KOPT-K1 (cell line): ENCODE data around the gene ABCC5.

Experiments
- H3K27ac ChIP-seq: fragments of 200-600 bp; sonication (generic); 2 replicates; pipeline ENCODE4 v1.5.1; 2016; ENCODE audit warnings: antibody characterized with exemption, mild to moderate bottlenecking, low read depth, low read length; ENCODE audit not compliant: poor library complexity, severe bottlenecking
- H3K36me3 ChIP-seq: fragments of 200-600 bp; sonication (generic); 2 replicates; pipeline ENCODE4 v1.5.1; 2017; ENCODE audit warnings: antibody characterized with exemption, mild to moderate bottlenecking, low read length, moderate library complexity; ENCODE audit not compliant: insufficient read depth
- H3K9me3 ChIP-seq: fragments of 200-600 bp; sonication (generic); 2 replicates; pipeline ENCODE4 v1.5.1; 2017; ENCODE audit warnings: antibody characterized with exemption, low read length, mild to moderate bottlenecking; ENCODE audit not compliant: insufficient read depth, poor library complexity, severe bottlenecking

Gene ABCC5

DNA sequence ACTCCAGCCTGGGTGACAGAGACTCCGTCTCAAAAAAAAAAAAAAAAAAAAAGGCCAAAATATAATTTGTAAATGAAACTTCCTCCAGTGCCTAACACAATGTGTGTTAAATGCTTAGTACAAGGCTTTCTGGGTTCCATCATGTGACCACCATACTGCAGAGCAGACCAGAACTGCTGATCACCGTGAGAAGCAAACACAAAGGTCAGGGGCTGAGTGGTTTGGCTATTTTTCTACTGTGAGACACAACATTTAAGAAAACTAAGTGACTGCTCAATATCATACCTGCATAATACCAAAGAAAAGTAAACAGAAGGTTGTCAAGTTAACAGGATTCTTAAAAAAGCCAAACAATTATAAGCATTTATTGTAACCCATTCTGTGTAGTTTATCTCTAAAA, 13.2 kb downstream of the ABCC5 start:
- Histone ChIP-seq H3K36me3 (no peaks in the 10 kb centered on the region), H3K9me3 (no peaks in the 10 kb centered on the region), H3K27ac (no peak overlapping the region)

DNA sequence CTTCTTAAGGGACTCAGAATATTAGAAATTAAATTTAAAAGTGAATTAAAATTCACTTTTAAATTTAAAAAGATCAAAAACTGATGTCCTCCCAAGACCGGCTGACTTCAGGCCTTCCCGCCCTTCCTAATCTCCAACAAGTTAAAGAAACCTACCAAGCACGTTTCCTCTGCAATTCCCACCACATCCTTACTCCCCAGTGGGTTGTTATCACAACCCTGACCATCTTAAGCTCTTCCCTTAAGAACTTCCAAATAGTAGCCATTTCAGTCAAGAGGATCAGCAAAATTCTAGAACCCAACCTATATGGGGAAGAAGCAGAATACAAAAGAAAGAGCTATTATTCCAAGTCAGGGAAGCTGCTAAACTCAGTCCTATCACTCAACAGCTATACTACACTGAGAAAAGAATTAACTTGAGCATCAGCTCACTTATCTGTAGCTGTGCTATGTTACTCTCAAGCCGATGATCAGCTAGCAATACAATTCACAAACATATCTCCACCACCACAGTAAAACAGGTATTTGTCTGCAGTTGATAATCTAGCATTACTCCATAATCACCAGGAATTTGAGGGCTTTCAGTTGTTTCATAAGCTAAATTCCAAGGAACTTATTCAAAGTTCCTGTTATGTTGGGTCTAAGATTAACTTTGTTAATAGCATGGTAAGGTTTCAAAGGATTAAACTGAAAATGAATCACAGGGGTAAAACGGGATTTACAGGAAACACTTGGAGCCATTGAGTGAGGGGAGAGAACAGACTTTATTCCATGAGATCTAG, 14.3 kb downstream of the ABCC5 start:
- Histone ChIP-seq H3K27ac (no peak overlapping the region), H3K36me3 (no peaks in the 10 kb centered on the region), H3K9me3 (no peaks in the 10 kb centered on the region)

DNA sequence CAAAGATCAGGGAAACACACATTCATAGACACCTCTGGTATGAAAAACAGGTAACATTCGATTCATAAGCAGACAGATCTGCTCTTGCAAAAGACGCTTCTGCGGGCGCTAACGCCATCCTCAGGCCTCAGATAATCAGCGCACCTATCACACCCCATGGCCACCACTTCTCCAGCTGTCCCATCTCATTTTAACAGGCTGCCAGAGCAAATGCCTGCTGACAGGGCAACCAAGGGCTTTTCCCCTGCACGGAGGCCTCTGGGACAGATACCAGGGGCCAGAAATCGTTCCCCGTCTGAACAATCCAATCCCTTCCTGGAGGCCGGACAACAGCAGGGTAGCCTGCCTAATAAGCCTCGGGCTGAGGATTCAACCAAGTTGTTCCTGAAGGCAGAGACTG, 15.2 kb downstream of the ABCC5 start:
- Histone ChIP-seq H3K27ac (no peak overlapping the region), H3K36me3 (no peaks in the 10 kb centered on the region), H3K9me3 (no peaks in the 10 kb centered on the region)

DNA sequence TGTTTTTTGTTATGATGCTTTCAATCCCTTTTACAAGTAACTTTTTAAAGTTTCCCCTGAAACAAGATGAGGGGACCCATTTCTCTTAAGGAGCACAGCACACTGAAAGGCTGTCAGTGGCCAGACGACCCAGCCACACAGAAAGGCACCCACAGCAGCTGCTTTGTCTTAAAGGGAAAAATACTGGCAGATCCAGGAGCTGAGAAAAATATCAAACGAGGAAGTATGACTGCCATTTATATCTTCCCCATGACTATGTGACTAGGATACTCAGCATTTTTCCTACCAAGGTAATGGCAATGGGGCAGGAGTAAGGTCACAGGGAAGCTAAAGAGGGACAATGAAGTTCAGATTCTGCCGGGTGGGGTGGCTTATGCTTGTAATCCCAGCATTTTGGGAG, 15.9 kb downstream of the ABCC5 start:
- Histone ChIP-seq H3K36me3 (no peaks in the 10 kb centered on the region), H3K9me3 (no peaks in the 10 kb centered on the region), H3K27ac (no peak overlapping the region)

DNA sequence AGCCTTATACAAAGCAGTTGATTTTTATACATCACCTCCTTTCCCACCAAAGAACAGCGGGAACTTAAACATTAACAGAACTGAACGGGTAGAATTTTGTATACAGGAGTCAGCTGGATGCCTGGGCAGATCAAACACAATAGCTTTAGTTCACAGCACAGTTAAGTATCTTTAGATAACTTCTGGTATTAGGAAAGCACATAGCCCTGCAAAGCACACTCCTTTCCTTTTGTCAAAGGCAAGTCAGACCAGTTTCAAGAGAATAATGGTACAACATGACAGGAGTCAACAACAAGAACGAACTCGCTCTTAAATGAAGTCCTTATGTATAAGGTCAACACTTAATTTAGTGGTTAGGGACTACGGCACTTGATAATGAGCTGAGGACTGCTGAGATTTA, 26.3 kb downstream of the ABCC5 start:
- Histone ChIP-seq H3K36me3 (no peaks in the 10 kb centered on the region), H3K9me3 (no peaks in the 10 kb centered on the region), H3K27ac (no peak overlapping the region)

DNA sequence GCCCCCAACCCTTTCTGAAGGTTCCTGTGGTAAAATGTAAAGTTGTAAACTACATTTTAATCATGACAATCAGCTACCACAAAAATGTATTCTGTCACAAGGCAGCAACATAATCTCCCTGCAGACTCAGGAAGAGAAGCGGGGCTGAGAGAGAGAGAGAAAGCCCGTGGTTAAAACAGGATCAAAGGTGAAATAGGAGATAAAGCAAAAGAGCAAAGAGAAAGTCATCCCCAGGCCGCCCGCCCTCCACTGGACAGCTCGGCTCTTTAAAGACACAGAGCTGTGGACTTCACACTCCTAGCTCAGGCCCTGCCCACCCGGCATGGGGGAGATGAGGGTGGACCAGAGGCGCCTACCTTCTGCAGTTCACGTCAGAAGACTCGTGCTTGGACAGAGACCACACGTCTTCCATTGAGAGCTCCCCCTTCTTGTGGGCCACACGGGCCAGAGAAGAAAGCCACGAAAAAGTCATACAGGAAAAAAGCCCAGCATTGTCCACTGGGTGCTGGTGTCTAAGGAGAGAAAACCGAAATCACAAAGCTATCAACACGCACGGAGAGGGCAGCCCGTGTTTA, 29.4 kb downstream of the ABCC5 start:
- no peaks in the 10 kb centered on the region for H3K36me3 ChIP-seq
- H3K27ac ChIP-seq: peak overlapping the region; percentile 53

DNA sequence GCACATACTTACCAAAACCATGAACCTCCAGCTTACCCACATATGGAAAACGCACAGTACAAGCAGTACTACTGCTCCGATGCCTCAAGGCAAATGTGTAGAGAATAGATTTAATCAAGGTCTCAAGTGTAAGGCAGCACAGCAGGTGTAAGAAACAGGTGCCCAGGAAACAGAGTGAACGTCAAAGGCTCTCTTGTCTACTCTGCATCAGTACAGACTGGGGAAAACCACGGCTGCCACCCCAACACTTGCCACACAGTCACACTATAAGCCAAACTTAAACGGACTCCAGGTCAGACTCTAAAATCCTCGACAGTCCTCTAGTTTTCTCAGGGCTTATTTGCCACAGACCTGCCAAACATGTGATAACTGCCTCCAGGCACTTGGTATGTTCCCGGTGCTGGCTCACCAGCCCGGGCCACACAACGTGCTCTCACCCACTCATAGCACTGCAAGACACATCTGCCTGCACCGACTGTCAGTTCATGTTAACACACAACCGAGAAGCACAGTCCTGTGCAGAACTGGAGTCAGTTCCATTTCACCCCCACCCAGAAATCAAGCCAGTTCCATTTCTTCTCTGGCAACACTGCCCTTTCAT, 30.6 kb downstream of the ABCC5 start:
- H3K36me3 ChIP-seq: peaks cover 5% of the 10 kb centered on the region; the same call in 1 of the 2 replicates
- H3K9me3 ChIP-seq: no peaks in the 10 kb centered on the region
- peak overlapping the region; percentile 53 for H3K27ac ChIP-seq

More for the DNA sequence above, 29.4 kb downstream of the ABCC5 start:
- no peaks in the 10 kb centered on the region for H3K9me3 ChIP-seq

DNA sequence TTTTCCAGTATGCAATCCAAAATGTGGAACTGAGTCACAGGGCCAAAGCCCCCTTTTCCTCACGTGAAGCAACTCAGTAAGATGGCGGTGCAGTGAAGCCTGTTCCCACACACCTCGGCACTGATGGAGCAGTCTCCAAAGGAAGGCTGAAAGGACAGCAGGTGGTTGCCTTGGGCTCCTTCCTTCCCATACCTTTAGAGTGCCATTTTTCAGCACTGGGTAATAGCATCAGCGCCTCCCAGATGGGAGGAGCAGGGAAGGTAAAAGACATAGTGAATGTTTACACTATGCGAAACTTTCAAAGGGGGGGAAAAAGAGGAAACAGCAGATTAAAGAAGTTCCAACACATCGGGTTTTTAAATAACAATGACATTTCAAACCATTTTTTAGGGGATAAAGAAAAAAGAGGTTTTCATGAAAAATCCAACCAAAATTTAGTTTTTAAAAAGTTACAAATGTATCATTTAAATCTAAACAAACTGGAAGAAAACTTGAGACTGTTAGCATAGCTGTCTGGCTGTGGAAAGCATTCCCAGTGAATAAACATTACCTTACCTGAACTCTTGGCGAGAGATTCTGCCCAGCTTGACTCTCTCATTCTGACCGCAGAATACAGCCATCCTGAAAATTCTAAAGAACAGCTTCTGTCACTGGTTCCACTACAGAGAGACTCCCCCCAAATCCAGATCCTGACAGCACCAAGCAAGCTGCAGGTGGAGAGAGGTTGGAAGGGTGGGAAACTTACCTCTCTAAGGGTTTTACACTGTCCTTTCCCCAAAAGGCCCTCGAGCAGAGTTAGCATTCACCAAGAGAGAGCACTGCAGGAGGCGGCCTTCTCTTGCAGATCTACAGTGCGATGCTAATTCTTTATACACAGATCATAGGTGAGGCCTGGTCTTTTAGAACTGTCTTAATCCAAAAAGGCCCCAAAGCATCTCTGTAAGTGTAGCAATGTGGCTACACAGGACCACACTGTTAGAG, 32.6 kb downstream of the ABCC5 start:
- peaks cover 8% of the 10 kb centered on the region; the same call in 1 of the 2 replicates for H3K36me3 ChIP-seq
- no peak overlapping the region for H3K27ac ChIP-seq
- H3K9me3 ChIP-seq: no peaks in the 10 kb centered on the region

DNA sequence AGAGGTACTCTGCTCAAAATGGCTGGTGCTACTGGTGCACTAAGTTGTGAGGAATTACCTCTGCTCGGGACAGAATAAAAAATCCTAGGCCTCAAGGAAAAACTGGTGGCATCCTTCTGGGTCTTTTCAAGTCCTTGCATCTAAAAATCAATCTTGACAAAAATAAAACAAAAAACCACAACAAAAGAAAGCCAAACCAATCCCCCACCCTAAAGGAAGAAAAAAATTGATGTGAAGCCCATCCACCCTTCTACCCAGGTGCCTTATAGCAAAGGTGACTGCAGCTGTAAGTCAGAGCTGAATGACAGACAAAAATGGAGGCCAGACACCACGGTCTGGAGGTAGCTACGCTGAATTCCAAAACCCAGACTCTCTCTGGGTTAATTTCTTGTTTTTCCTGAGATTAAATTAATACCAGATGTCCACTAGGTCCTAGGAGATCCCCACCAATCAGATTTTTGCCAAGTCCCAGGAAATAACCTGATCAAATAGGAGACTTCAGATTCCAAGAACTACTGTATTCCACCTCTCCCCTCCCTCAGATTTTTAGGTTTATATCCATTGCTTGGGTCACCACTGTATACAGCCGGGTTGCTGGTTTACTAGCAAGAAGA, 33.5 kb downstream of the ABCC5 start:
- H3K27ac ChIP-seq: no peak overlapping the region
- H3K36me3 ChIP-seq: peaks cover 8% of the 10 kb centered on the region; the same call in 1 of the 2 replicates
- H3K9me3 ChIP-seq: no peaks in the 10 kb centered on the region

DNA sequence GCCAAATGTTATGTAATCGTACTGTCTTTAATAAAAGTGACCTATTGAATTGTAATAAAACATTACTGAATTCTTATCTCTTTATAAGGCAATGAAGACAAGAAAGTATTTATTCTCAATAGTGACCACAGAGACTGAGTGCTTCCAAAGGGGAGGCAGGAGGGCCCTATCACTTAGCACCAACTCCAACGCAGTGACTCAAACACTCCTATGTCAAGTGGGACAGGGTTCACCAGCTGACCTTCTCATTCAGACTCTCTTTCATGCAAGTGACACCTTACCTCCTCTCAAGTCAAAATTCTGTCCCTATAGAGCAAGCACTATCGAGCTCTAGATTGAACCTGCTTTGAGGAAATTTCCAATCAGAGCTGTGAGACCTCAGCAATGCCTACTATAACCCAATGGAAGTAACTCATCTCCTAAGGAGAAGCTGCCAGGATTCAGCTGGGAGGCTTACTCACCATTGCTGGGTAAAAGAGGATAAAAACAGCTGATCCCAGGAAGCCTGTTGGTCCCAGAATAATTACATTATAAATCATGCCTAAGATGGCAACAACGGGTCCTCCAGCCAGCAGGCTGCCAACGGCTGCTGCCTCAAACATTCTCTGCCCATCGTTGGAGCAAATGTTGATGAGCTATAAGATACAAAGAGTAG, 35.6 kb downstream of the ABCC5 start:
- no peak overlapping the region for H3K27ac ChIP-seq
- no peaks in the 10 kb centered on the region for H3K9me3 ChIP-seq
- peaks cover 8% of the 10 kb centered on the region; the same call in 1 of the 2 replicates for H3K36me3 ChIP-seq

DNA sequence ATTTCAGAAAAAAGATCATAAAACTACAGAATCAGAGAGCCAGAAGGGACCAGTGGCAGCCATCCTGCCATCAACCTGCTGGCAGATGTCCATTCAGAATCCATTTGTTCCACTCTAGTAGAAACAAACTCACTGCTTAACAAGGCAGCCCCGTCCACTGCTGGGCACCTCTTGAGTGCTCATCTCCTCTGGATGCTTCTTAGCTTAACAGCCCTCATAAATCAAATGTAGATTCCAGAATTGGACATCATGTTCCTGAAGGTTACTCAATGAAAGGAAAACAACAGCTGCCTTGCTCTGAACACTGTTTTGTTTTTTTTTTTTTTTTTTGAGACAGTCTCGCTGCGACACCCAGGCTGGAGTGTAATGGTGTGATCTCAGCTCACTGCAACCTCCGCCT, 37.3 kb downstream of the ABCC5 start:
- no peaks in the 10 kb centered on the region for H3K9me3 ChIP-seq
- no peak overlapping the region for H3K27ac ChIP-seq
- peaks cover 8% of the 10 kb centered on the region; the same call in 1 of the 2 replicates for H3K36me3 ChIP-seq

DNA sequence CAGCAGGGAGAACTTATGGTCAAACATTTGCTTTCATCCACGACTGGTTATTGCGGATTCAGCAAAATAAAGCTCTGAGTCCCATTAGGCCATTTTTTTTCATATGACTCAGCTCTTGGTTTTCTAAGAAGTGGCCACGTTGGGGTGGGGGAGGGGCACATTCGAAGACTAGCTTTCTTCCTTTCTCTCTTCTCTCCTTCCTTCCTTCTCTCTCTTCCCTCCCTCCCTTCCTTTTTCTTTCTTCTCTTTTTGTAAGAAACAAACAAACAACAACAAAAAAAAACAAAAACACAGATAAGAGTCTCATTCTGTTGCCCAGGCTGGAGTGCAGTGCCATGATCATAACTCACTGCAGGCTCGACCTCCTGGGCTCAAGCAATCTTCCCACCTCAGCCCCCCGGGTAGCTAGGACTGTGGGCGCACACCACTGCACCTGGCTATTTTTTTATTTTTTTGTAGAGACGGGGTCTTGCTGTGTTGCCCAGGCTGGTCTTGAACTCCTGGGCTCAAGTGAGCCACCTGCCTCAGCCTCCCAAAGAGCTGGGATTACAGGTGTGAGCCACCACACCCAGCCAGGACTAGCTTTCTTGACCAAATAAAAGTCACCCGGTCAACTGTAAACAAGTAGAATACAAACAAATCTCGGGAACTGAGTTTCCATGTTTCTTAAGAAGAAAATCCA, 41.6 kb downstream of the ABCC5 start:
- H3K36me3 ChIP-seq: no peaks in the 10 kb centered on the region
- no peak overlapping the region for H3K27ac ChIP-seq
- H3K9me3 ChIP-seq: no peaks in the 10 kb centered on the region

DNA sequence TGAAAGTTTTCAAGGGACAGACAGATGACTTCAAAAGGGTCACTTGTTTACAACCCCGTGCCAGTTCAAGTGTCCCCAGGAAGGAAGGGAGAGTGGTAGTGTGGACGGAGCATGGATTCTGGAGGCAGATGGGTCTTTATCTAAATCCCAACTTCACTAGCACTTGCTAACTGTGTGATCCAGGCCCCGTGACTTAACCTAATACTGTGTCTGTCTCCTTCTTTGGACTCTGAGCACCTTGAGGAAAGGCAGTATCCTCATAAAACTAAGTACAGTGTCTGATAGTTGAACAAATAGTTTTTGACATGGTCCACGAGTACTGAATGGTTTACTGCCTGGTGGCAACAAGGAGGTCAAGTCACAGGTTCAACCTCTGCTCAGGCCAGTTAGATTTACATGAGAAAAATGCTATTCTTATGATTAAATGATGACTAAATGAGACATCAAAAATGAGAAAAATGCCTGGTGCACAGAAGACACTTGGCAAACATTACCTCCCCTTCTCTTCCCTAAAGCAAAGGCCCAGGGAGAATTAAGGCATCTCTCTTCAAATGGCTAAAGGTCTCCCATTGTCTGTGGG, 48.9 kb downstream of the ABCC5 start:
- peaks cover 12% of the 10 kb centered on the region for H3K36me3 ChIP-seq
- no peaks in the 10 kb centered on the region for H3K9me3 ChIP-seq

More for the DNA sequence above, 48.9 kb downstream of the ABCC5 start:
- no peak overlapping the region for H3K27ac ChIP-seq
